ENCODE measurements around the gene C2orf76.
"Not testable (repeated sequence)": the region's sequence is repeated elsewhere in the genome, so short reads cannot be mapped to it uniquely, and the experiment has no call there.

The C2orf76 gene

GRCh38 chr2:119366649-119367471 is at the start of gene C2orf76, which contains the start of gene DBI:
C2orf76 (minus strand) TSS chr2:119366834; CDS start chr2:119339959, 26,875 bp downstream.
DBI (plus strand) TSS chr2:119366977; CDS start chr2:119367052, 75 bp downstream.
- DNase-seq = peak; percentile 93 to 96

- DNase-seq = no peak
These were observed 49.0 kb upstream of the C2orf76 start for GRCh38 chr2:119415630-119416029.

- DNase-seq = no peak
These were observed 48.3 kb upstream of the C2orf76 start for GRCh38 chr2:119414894-119415293.

DNA sequence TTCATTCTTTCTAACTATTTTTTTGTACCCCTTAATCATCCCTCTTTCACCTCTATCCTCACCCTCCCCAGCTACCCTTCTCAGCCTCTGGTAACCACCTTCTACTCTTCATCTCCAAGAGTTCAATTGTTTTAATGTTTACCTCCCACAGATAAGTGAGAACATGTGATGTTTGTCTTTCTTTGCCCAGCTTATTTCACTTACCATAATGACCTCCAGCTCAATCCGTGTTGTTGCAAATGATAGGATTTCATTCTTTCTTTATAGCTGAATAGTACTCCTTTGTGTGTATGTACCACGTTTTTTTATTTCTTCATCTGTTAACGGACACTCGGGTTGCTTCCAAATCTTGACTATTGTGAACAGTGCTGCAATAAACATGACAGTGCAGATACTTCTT is 42.9 kb upstream of the C2orf76 start:
- no peak for DNase-seq

DNA sequence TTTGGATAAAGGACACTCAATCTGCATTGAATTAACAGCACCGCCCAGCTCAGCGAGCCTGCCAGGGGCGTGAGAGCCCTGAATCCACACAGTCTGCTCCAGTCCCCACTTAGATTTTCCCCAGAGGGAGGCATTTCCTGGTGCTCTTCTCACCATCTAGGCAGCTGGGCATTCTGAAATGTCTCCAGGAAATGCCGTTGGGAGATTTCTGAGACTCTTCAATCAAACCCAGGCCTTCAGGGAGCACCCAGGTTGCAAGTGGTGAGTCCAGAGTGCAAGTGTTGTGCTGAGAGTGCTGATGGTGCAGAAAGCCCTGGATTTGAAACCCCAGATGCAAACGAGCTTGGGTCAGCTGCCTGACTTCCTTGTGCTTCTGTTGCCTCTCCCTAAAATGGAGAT is 41.6 kb upstream of the C2orf76 start:
- DNase-seq = no peak

DNA sequence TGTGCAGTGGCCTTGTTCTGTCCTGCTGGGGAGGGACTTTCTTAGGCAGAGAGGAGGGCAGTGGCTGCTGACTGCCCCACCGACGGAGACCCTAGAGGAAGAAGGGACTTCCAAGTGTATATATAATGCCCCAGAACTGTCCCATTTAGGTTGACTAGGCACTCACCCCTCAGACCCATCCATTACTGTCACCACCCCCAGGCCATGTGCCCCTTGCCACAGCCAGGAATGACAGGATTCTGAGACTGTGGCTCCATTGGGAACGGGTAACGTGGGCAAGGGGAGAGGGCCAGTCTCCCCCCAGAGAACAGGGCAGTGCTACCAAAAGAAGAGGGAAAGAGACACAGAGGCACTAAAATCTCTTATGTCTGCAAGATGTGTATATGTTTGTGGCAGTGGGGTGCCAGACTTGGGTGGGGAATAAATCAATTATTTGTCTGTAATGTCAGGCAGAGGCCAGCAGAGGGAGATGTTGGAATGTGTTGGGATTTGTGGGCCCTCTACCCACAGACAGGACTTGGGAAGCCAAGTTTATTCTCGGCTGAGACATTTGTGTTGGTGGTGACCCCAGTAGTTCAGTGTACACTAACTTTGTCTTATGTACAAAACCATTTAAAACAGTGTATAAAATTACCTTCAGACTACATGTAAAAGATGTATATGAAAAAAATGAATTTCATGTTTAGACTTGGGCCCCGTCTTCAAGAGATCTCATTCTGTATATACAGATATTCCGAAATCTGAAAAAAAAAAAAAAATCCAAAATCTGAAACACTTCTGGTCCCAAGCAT is 41.0 kb upstream of the C2orf76 start:
- peak; percentile 57 to 64 for DNase-seq

- DNase-seq = no peak
These were observed 38.5 kb upstream of the C2orf76 start for GRCh38 chr2:119405151-119405550.

DNA sequence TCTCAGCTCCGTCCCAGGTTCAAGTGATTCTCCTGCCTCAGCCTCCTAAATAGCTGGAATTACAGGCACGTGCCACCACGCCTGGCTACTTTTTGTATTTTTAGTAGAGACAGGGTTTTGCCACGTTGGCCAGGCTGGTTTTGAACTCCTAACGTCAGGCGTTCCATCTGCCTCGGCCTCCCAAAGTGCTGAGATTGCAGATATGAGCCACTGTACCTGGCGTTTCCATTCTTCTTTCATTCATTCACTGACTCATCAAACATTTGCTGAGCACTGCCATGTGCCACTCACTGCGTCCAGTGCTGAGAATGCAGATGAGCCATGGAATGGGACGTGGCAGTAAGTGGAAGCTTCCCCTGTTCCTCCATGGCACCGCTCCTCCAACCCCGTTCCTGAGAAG is 37.0 kb upstream of the C2orf76 start:
- DNase-seq = not testable (repeated sequence)

DNA sequence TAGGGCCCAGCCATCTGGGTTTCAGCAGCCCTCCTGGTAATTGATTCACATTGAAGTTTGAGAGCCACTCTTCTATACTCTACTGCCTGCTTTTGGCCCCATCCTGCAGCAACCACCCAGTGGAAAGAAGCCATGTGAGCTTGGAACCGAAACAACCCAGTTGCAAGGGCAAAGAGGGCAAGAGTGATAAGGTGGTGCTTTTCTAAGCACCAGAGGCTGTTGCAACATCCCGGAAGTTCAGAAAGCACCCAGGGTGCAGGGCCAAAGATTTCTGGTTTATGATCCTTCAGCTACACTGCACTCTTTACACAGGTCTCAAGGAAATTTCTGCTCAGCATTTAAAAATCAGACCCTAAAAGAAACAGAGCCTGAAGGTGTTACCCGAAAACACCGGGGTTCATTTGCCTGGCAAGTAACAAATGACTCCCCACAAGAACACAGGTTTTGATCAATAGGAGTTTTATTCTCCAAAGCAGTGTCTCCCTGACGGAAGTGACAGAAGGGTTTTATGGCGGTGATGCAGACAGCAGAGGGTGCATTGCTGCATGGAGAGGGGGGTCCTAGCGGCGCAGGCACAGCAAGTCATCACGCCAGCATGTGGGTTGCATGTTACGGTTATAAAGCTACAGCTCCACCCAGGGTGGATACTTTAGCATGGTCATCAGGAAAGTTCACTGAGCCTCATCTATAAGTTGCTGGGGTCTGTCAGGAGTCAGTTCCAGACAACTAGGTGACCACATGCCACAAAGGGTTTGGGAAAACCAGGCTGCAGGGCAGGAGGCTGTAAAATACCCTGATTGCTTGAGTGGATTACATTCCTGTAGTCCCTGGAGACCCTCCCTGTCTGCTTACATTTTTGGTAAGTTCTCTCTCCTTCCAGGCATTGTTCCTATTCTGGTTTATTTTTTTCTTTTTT is 36.3 kb upstream of the C2orf76 start:
- DNase-seq = no peak

DNA sequence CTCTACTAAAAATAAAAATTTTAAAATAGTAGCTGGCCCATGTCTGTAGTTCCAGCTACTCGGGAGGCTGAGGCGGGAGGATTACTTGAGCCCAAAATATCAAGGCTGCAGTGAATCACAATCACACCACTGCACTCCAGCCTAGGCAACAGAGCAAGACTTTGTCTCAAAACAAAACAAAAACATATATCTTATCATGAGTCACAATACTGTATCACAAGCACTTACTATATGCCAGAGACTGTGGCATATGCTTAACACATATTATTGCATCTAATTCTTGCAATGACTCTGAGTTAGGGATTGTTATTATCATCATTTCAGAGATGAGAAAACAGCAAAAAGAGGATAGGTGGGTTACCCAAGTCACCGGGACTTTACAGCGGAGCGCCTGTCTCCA is 35.5 kb upstream of the C2orf76 start:
- no peak for DNase-seq

- DNase-seq = no peak
These were observed 30.6 kb upstream of the C2orf76 start for GRCh38 chr2:119397196-119397595.

DNA sequence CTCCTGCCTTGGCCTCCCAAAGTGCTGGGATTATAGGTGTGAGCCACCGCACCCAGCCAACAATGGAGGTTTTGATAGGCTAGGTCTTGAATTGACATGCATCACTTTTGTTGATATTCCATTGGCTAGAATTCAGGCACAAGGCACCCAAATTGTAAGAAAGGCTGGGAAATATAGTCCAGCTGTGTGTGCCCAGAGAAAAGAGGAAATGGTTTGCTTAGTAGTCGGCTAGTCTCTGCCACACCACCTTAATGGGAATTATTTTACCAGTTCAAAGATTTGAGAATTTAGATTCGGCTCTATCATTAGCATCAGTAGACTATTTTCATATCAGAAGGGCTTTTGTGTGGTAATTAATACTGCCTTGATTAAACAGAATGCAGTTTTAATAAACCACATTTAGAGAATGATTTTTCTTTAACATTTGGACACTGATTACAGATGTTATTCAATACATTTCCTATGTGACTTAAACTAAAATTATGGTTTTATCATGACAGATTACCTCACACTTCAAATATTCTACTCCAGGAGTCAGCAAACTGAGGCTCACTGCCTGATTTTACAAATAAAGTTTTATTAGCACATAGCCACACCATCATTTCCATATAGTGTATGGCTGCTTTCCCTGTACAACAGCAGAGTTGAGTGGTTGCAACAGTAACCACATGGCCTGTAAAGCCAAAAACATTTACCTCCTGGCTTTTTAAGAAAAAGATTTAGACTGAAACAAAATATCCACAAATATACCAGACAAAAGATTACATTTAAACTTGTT is 27.5 kb upstream of the C2orf76 start:
- peak in 1 of 2 experiments; percentile 25 for DNase-seq

DNA sequence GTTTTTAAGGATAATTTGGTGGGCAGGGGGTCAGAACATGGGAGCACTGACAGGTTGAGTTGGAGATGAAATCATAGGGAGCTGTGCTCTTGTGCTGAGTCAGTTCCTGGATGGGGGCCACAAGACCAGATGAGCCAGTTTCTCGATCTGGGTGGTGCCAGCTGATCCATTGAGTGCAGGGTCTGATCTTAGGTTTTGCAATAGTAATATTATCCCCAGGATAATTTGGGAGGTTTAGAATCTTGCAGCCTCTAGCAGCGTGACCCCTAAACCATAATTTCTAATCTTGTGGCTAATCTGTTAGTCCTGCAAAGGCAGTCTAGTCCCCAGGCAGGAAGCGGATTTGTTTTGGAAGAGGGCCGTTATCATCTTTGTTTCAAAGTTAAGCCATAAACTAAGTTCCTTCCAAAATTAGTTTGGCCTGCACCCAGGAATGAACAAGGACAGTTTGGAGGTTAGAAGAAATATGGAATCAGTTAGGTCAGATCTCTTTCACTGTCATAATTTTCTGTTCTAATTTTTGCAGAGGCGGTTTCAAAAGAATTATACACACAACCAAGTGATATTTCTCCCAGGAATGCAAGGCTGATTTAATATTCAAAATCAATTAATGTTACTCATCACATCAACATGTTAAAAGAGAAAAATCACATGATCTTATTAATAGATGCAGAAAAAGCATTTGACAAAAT is 23.1 kb upstream of the C2orf76 start:
- peak in 1 of 2 experiments; percentile 29 for DNase-seq

DNA sequence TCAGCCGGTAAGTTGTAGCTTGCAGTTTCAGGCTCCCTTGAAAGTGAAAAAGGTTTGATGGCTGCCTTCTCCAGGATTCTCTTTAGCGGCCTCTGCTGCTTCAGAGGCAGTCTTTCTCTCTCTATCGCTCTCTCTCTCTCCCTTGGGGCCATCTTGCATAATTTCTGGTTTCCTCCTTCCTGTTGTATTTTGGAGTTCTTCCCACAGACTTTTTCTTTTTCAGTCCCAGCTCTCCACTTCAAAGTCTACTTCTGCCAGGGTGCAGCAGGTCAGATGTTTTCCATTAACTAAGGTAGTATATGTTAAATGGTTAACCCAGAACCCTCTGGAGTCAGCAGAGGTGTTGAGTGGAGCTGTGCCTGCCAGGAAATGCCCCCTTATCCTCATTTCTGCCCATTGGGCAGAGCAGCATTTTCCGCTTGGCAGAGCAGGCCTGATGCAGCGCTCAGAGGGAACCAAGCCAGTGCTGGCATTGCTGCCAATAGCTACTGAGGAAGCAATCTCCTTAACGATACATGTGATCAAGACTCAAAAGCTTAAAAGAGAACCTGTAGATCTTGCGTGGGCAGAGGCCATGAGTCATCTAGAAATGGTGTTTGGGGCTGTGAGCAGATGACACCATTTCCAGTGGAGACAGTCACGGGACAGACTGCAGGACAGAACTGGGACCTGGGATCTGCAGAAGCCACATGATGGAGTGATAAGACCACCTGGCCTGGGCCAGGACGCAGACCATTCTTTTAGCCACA is 20.9 kb upstream of the C2orf76 start:
- peak; percentile 77 to 79 for DNase-seq

DNA sequence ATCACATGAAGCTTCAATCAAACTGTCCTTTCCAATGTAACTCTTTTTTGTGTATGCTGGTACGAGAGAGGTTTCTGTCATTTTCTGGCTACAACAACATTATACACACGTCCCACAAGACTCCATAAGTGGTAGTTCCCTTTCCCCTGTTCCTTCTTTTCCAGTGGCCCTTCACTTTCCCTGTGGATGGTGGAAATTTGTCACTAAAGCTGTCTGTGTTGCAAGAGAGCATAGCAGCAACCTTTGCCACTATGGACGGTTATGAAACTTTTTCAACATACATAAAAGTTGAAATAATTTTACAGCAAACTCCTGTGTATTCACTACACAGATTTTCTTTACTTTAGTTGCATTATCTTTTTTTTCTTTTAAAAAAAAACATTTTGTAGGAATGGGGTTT is 18.8 kb upstream of the C2orf76 start:
- DNase-seq = no peak

DNA sequence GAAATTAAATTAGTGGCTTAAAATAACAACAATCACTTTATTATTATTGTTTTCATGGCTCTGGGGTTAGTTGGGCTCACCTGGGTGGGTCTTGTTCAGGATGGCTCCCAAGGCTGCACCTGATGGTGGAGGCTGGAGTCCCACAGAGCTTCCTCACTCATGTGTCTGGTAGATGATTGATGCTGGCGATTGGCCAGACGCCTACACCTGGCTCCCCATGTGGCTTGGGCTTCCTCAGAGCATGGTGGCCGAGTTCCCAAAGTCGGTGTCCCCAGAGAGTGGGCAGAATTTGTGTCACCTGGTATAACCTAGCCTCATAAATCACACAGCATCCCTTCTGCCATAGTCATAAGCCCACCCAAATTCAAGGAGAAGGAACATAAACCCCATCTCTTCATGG is 18.3 kb upstream of the C2orf76 start:
- no peak for DNase-seq

DNA sequence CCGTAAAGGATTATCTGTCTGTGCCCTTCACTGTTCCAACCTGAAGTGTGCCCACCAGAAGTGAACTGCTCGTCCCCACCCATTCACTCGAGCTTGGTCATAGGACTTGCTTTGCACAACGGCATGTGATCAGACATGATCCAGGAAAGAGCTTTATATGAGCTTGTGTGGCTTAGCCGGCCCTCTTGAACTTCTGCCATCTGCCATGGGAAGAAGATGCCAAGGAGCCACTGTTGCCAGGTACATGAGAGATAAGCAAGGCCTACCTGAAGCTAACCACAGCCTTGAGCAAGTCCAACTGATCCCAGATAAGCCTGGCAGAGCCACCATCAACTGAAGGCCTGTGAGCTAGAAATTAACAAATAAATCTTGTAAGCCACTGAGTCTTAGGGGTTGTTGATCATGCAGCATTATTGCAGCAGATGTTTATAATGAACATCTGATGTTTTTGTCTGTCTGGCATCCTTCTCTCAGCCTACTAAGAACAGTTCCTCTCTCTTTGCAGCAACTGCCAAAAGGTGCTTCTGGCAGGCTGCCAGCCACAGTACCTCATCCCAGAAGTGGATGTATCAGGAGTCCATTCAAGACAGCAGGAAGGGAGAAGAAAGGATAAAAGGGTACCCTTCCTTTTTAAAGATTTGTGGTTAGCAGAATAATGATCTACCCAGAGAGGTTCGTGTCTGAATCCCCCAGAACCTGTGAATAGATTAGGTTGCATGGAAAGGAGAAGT is 16.9 kb upstream of the C2orf76 start:
- no peak for DNase-seq

- DNase-seq = no peak
These were observed 11.9 kb upstream of the C2orf76 start for GRCh38 chr2:119378566-119378965.

DNA sequence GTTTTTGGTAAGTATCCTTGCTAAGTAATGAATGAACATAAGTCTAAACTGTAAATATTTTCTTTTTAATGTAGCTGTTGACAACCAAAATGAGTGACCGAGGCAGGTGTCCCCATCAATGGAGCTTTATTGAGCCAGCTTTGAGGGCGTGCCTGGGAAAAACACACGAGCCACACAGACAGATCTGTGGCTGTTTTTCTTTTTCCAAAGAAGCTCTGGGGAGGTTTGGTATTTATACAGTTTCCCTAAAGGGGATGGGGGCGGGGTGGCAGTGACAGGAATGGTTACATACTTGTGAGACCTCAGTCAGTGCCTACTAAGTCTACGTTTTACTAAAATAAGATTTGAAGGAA is 11.3 kb upstream of the C2orf76 start:
- no peak for DNase-seq
